Measurements from ENCODE around the gene CACNA2D3.
"Not testable (repeated sequence)": the region's sequence is repeated elsewhere in the genome, so short reads cannot be mapped to it uniquely, and the experiment has no call there.

The CACNA2D3 gene

GRCh38 chr3:54122324-54123002 is at the start of gene CACNA2D3:
Gene CACNA2D3, plus strand, starts transcription at chr3:54122552.
- in situ Hi-C loops (cut with HindIII; ENCODE audit: low pct_unique_long_range_greater_than_20kb, low sequenced_read_pairs): no loop called here
- TF ChIP-seq JUND (IDR thresholded peaks at IDR 0.05; ENCODE audit: low read depth): no peak
- DNase-seq (ENCODE audit: low read depth in 1 of 2, low spot score in 1 of 2): peak; percentile 23 to 39

GRCh38 chr3:54073386-54073785 is 49.0 kb upstream of the CACNA2D3 start:
- in situ Hi-C loops (cut with HindIII; ENCODE audit: low pct_unique_long_range_greater_than_20kb, low sequenced_read_pairs): no loop called here
- TF ChIP-seq JUND (IDR thresholded peaks at IDR 0.05; ENCODE audit: low read depth): no peak
- no peak for DNase-seq (ENCODE audit: low read depth in 1 of 2, low spot score in 1 of 2)

- in situ Hi-C loops (cut with HindIII; ENCODE audit: low pct_unique_long_range_greater_than_20kb, low sequenced_read_pairs): no loop called here
- DNase-seq (ENCODE audit: low read depth in 1 of 2, low spot score in 1 of 2): no peak
Measured at GRCh38 chr3:54079314-54079713, 43.0 kb upstream of the CACNA2D3 start.

GRCh38 chr3:54079730-54080325 is 42.5 kb upstream of the CACNA2D3 start:
- in situ Hi-C loops (cut with HindIII; ENCODE audit: low pct_unique_long_range_greater_than_20kb, low sequenced_read_pairs): no loop called here
- DNase-seq (ENCODE audit: low read depth in 1 of 2, low spot score in 1 of 2): no peak
- TF ChIP-seq JUND (IDR thresholded peaks at IDR 0.05; ENCODE audit: low read depth): no peak

More at GRCh38 chr3:54079314-54079713, 43.0 kb upstream of the CACNA2D3 start:
- TF ChIP-seq JUND (IDR thresholded peaks at IDR 0.05; ENCODE audit: low read depth): no peak

- in situ Hi-C loops (cut with HindIII; ENCODE audit: low pct_unique_long_range_greater_than_20kb, low sequenced_read_pairs): no loop called here
- no peak for TF ChIP-seq JUND (IDR thresholded peaks at IDR 0.05; ENCODE audit: low read depth)
- DNase-seq (ENCODE audit: low read depth in 1 of 2, low spot score in 1 of 2): no peak
Measured at GRCh38 chr3:54083921-54084320, 38.4 kb upstream of the CACNA2D3 start.

GRCh38 chr3:54085936-54086335 is 36.4 kb upstream of the CACNA2D3 start:
- DNase-seq (ENCODE audit: low read depth in 1 of 2, low spot score in 1 of 2): no peak
- in situ Hi-C loops (cut with HindIII; ENCODE audit: low pct_unique_long_range_greater_than_20kb, low sequenced_read_pairs): no loop called here
- no peak for TF ChIP-seq JUND (IDR thresholded peaks at IDR 0.05; ENCODE audit: low read depth)

GRCh38 chr3:54086652-54087405 is 35.5 kb upstream of the CACNA2D3 start:
- no peak for TF ChIP-seq JUND (IDR thresholded peaks at IDR 0.05; ENCODE audit: low read depth)
- no peak for DNase-seq (ENCODE audit: low read depth in 1 of 2, low spot score in 1 of 2)
- in situ Hi-C loops (cut with HindIII; ENCODE audit: low pct_unique_long_range_greater_than_20kb, low sequenced_read_pairs): no loop called here

GRCh38 chr3:54087581-54088410 is 34.6 kb upstream of the CACNA2D3 start:
- in situ Hi-C loops (cut with HindIII; ENCODE audit: low pct_unique_long_range_greater_than_20kb, low sequenced_read_pairs): no loop called here
- no peak for DNase-seq (ENCODE audit: low read depth in 1 of 2, low spot score in 1 of 2)
- TF ChIP-seq JUND (IDR thresholded peaks at IDR 0.05; ENCODE audit: low read depth): no peak

- in situ Hi-C loops (cut with HindIII; ENCODE audit: low pct_unique_long_range_greater_than_20kb, low sequenced_read_pairs): no loop called here
- no peak for TF ChIP-seq JUND (IDR thresholded peaks at IDR 0.05; ENCODE audit: low read depth)
Measured at GRCh38 chr3:54093491-54094248, 28.7 kb upstream of the CACNA2D3 start.

GRCh38 chr3:54094926-54095325 is 27.4 kb upstream of the CACNA2D3 start:
- in situ Hi-C loops (cut with HindIII; ENCODE audit: low pct_unique_long_range_greater_than_20kb, low sequenced_read_pairs): no loop called here
- no peak for TF ChIP-seq JUND (IDR thresholded peaks at IDR 0.05; ENCODE audit: low read depth)

More at GRCh38 chr3:54093491-54094248, 28.7 kb upstream of the CACNA2D3 start:
- DNase-seq (ENCODE audit: low read depth in 1 of 2, low spot score in 1 of 2): no peak

GRCh38 chr3:54099381-54099780 is 23.0 kb upstream of the CACNA2D3 start:
- no peak for DNase-seq (ENCODE audit: low read depth in 1 of 2, low spot score in 1 of 2)
- in situ Hi-C loops (cut with HindIII; ENCODE audit: low pct_unique_long_range_greater_than_20kb, low sequenced_read_pairs): no loop called here
- TF ChIP-seq JUND (IDR thresholded peaks at IDR 0.05; ENCODE audit: low read depth): no peak

More at GRCh38 chr3:54094926-54095325, 27.4 kb upstream of the CACNA2D3 start:
- no peak for DNase-seq (ENCODE audit: low read depth in 1 of 2, low spot score in 1 of 2)

- no peak for TF ChIP-seq JUND (IDR thresholded peaks at IDR 0.05; ENCODE audit: low read depth)
- in situ Hi-C loops (cut with HindIII; ENCODE audit: low pct_unique_long_range_greater_than_20kb, low sequenced_read_pairs): no loop called here
- no peak for DNase-seq (ENCODE audit: low read depth in 1 of 2, low spot score in 1 of 2)
Measured at GRCh38 chr3:54104084-54104483, 18.3 kb upstream of the CACNA2D3 start.

- in situ Hi-C loops (cut with HindIII; ENCODE audit: low pct_unique_long_range_greater_than_20kb, low sequenced_read_pairs); DNase-seq (ENCODE audit: low read depth in 1 of 2, low spot score in 1 of 2): not testable (repeated sequence)
Measured at GRCh38 chr3:54116129-54116528, 6.2 kb upstream of the CACNA2D3 start.

All from T47D (cell line).